Measurements from ENCODE around the gene KMT5C.

- TF ChIP-seq CTCF (conservative IDR thresholded peaks at IDR 0.05) (no peak), ZFX (IDR thresholded peaks at IDR 0.05) (no peak)
Observed at GRCh38 chr19:55321466-55322137, 18.1 kb upstream of the KMT5C start.

All from C4-2B (cell line).